SU-DHL-6 (cell line): ENCODE data around the gene ANXA10.
"Not testable (repeated sequence)": the region's sequence is repeated elsewhere in the genome, so short reads cannot be mapped to it uniquely, and the experiment has no call there.

Experiments used
- H2AFZ ChIP-seq: fragments of 200-600 bp; sonication (generic); 2 replicates; pipeline ENCODE4 v1.6.1; 2014; ENCODE audit warnings: low read depth, mild to moderate bottlenecking, moderate library complexity, mixed read lengths, antibody characterized with exemption, low read length; ENCODE audit not compliant: severe bottlenecking
- H3F3A ChIP-seq: fragments of 200-600 bp; shearing (Covaris generic); 2 replicates; pipeline ENCODE4 v1.6.0; 2016; ENCODE audit warnings: antibody characterized with exemption, mild to moderate bottlenecking; ENCODE audit not compliant: insufficient read depth
- H3K27ac ChIP-seq: fragments of 200-600 bp; sonication (generic); 2 replicates; pipeline ENCODE4 v1.5.1; 2016; ENCODE audit warnings: low read depth, mild to moderate bottlenecking, low read length, moderate library complexity, mixed read lengths
- H3K27me3 ChIP-seq: fragments of 200-600 bp; sonication (generic), shearing (Covaris generic); 2 replicates; pipeline ENCODE4 v1.6.0; 2014; ENCODE audit warnings: mild to moderate bottlenecking, low read length
- H3K36me3 ChIP-seq: fragments of 200-600 bp; sonication (generic); 2 replicates; pipeline ENCODE4 v1.6.1; 2014; ENCODE audit warnings: mild to moderate bottlenecking, low read length, mixed read lengths
- H3K4me2 ChIP-seq: fragments of 300-600, 200-600 bp; shearing (Covaris generic), sonication (generic); 2 replicates; pipeline ENCODE4 v1.6.0; 2014; ENCODE audit warnings: low read length, low read depth, mild to moderate bottlenecking; ENCODE audit not compliant: poor library complexity, severe bottlenecking
- H3K4me3 ChIP-seq: fragments of 200-600 bp; sonication (generic); 2 replicates; pipeline ENCODE4 v1.5.1; 2014; ENCODE audit warnings: antibody characterized with exemption, low read length, mild to moderate bottlenecking, mixed read lengths; ENCODE audit not compliant: insufficient read depth, poor library complexity, severe bottlenecking
- H3K79me2 ChIP-seq: fragments of 200-600 bp; sonication (generic); 2 replicates; pipeline ENCODE4 v1.6.1; 2014; ENCODE audit warnings: mild to moderate bottlenecking, low read length, moderate library complexity; ENCODE audit not compliant: insufficient read depth
- H3K9ac ChIP-seq: fragments of 200-600 bp; sonication (generic); 2 replicates; pipeline ENCODE4 v1.7.0; 2014; ENCODE audit warnings: mild to moderate bottlenecking, low read length
- H3K9me2 ChIP-seq: fragments of 200-600 bp; sonication (generic); replicated peaks from 2 replicates; pipeline ENCODE4 v1.6.1; 2014; ENCODE audit warnings: low read length; ENCODE audit not compliant: insufficient read depth
- H3K9me3 ChIP-seq: fragments of 200-600 bp; sonication (generic); 2 replicates; pipeline ENCODE4 v1.6.1; 2014; ENCODE audit warnings: low read length, mixed read lengths; ENCODE audit not compliant: insufficient read depth
- H4K20me1 ChIP-seq: fragments of 200-600 bp; sonication (generic); 2 replicates; pipeline ENCODE4 v1.6.1; 2014; ENCODE audit warnings: low read depth, mild to moderate bottlenecking, antibody characterized with exemption, low read length, moderate library complexity, mixed read lengths
- CTCF ChIP-seq: fragments of 200-600 bp; sonication (generic); IDR thresholded peaks from one replicate; pipeline ENCODE4 v1.5.1; 2017; ENCODE audit warnings: antibody characterized with exemption, mild to moderate bottlenecking, low read length, moderate library complexity; ENCODE audit not compliant: insufficient read depth, poor library complexity, severe bottlenecking
- EZH2phosphoT487 ChIP-seq: fragments of 200-600 bp; sonication (generic), shearing (Covaris generic); conservative IDR thresholded peaks from 2 replicates; pipeline ENCODE4 v1.6.1; 2018; ENCODE audit warnings: mild to moderate bottlenecking, antibody characterized with exemption, low read length, moderate library complexity, mixed read lengths

Gene ANXA10

GRCh38 chr4:168102403-168102802, 10.1 kb downstream of the ANXA10 start:
- Histone ChIP-seq H3K4me2 (no peak overlapping the region), H3K36me3 (no peaks in the 10 kb centered on the region), H4K20me1 (no peaks in the 10 kb centered on the region), H3F3A (no peaks in the 10 kb centered on the region), H3K4me3 (no peak overlapping the region), H3K79me2 (no peaks in the 10 kb centered on the region), H3K9me3 (no peaks in the 10 kb centered on the region), H3K27me3 (no peaks in the 10 kb centered on the region), H3K27ac (no peak overlapping the region), H3K9me2 (no peaks in the 10 kb centered on the region), H2AFZ (no peak overlapping the region), H3K9ac (no peak overlapping the region)
- TF ChIP-seq EZH2phosphoT487: no peak
- no peak for TF ChIP-seq CTCF

DNA sequence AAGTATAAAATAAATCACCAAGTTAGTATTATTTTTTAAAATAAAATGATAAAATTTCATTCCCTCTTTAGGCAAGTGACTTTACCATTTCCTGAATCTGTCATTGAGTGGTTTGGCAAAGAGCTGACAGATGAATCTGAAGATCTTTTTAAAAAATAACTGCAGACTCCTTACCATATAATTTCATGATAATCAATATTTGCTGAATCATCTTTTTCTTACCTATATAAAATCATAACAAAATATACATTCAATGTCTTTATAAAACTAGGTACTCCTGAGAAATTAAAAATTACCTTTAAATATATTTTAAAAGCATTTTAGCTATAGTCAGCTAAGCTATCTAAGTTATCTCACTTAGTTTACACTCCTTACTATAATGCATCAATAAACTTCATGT, 17.2 kb downstream of the ANXA10 start:
- Histone ChIP-seq H4K20me1 (no peaks in the 10 kb centered on the region), H3K4me3 (no peak overlapping the region), H3K9me3 (no peaks in the 10 kb centered on the region), H2AFZ (no peak overlapping the region), H3K9me2 (no peaks in the 10 kb centered on the region), H3F3A (no peaks in the 10 kb centered on the region), H3K9ac (no peak overlapping the region), H3K27me3 (no peaks in the 10 kb centered on the region), H3K4me2 (no peak overlapping the region), H3K79me2 (no peaks in the 10 kb centered on the region), H3K36me3 (no peaks in the 10 kb centered on the region), H3K27ac (no peak overlapping the region)
- TF ChIP-seq EZH2phosphoT487 (no peak), CTCF (no peak)

- H3K9ac ChIP-seq, H3K27ac ChIP-seq, H4K20me1 ChIP-seq, H2AFZ ChIP-seq, H3K36me3 ChIP-seq, H3K4me3 ChIP-seq, H3F3A ChIP-seq, H3K27me3 ChIP-seq, H3K9me3 ChIP-seq, H3K79me2 ChIP-seq, H3K4me2 ChIP-seq, H3K9me2 ChIP-seq: not testable (repeated sequence)
Observed at GRCh38 chr4:168113059-168113458, 20.7 kb downstream of the ANXA10 start.

GRCh38 chr4:168118116-168118655, 25.8 kb downstream of the ANXA10 start:
- Histone ChIP-seq H3K9ac (no peak overlapping the region), H3K4me3 (no peak overlapping the region), H3K27me3 (no peaks in the 10 kb centered on the region), H3K79me2 (no peaks in the 10 kb centered on the region), H4K20me1 (no peaks in the 10 kb centered on the region), H3F3A (no peaks in the 10 kb centered on the region), H3K9me2 (no peaks in the 10 kb centered on the region), H2AFZ (no peak overlapping the region), H3K4me2 (no peak overlapping the region), H3K36me3 (no peaks in the 10 kb centered on the region), H3K27ac (no peak overlapping the region), H3K9me3 (no peaks in the 10 kb centered on the region)
- TF ChIP-seq CTCF (no peak), EZH2phosphoT487 (no peak)
